GM23338 (cell line): Measurements from ENCODE around the gene PKNOX2. TPM values are rescaled to one million over a fixed set of nuclear protein-coding genes. Genes with fewer than 3 reads are reported as not detected.

ENCODE experiments used
- ATAC-seq: fragments of 200-7000 bp; cut with Tn5 transposase; 3 replicates; pipeline ENCODE4 v1.9.1; 2020
- DNase-seq: peaks from one replicate; pipeline ENCODE4 v3.0.0-alpha.2; 2015; ENCODE audit warnings: low spot score
- H2AFZ ChIP-seq: fragments of 200-600 bp; sonication (generic); 2 replicates; pipeline ENCODE4 v1.8.0; 2016; ENCODE audit warnings: antibody characterized with exemption, mild to moderate bottlenecking, moderate library complexity
- H3F3A ChIP-seq: fragments of 200-600 bp; sonication (generic); replicated peaks from 2 replicates; pipeline ENCODE4 v1.8.0; 2017; ENCODE audit warnings: antibody characterized with exemption, mixed run types, low read depth
- H3K27ac ChIP-seq: fragments of 200-600 bp; sonication (generic); 2 replicates; pipeline ENCODE4 v1.6.1; 2016; ENCODE audit warnings: low read depth
- H3K27me3 ChIP-seq: fragments of 200-600 bp; sonication (generic); 2 replicates; pipeline ENCODE4 v1.8.0; 2016; ENCODE audit warnings: mild to moderate bottlenecking, mixed run types, moderate library complexity; ENCODE audit not compliant: insufficient read depth
- H3K36me3 ChIP-seq: fragments of 200-600 bp; sonication (generic); 2 replicates; pipeline ENCODE4 v1.8.0; 2016; ENCODE audit warnings: mild to moderate bottlenecking; ENCODE audit not compliant: insufficient read depth
- H3K4me1 ChIP-seq: fragments of 200-600 bp; sonication (generic); 2 replicates; pipeline ENCODE4 v1.8.0; 2016; ENCODE audit warnings: mild to moderate bottlenecking, moderate library complexity; ENCODE audit not compliant: insufficient read depth
- H3K4me2 ChIP-seq: fragments of 200-600 bp; sonication (generic); 2 replicates; pipeline ENCODE4 v1.7.1; 2017; ENCODE audit warnings: mixed run types
- H3K4me3 ChIP-seq: fragments of 200-600 bp; sonication (generic); 2 replicates; pipeline ENCODE4 v1.6.1; 2016; ENCODE audit warnings: mixed run types
- H3K79me2 ChIP-seq: fragments of 200-600 bp; sonication (generic); replicated peaks from 2 replicates; pipeline ENCODE4 v1.8.0; 2017; ENCODE audit warnings: mild to moderate bottlenecking; ENCODE audit not compliant: insufficient read depth
- H3K9me2 ChIP-seq: fragments of 200-600 bp; sonication (generic); 2 replicates; pipeline ENCODE4 v1.8.0; 2017; ENCODE audit not compliant: insufficient read depth
- H4K20me1 ChIP-seq: fragments of 200-600 bp; sonication (generic); replicated peaks from 2 replicates; pipeline ENCODE4 v1.8.0; 2017; ENCODE audit warnings: mild to moderate bottlenecking; ENCODE audit not compliant: insufficient read depth
- H3K27ac Mint-ChIP-seq: 2 replicates; pipeline ENCODE4 v1.8.0; 2020; ENCODE audit warnings: inconsistent platforms, mild to moderate bottlenecking, moderate library complexity, mixed read lengths
- H3K27me3 Mint-ChIP-seq: 3 replicates; pipeline ENCODE4 v1.8.0; 2022; ENCODE audit warnings: low read depth, mild to moderate bottlenecking, moderate library complexity, mixed read lengths, inconsistent platforms; ENCODE audit not compliant: insufficient read depth, poor library complexity
- H3K36me3 Mint-ChIP-seq: 3 replicates; pipeline ENCODE4 v1.8.0; 2021; ENCODE audit warnings: low read depth, mild to moderate bottlenecking, inconsistent platforms, moderate library complexity, mixed read lengths
- H3K4me1 Mint-ChIP-seq: 3 replicates; pipeline ENCODE4 v1.8.0; 2020; ENCODE audit warnings: mild to moderate bottlenecking, inconsistent platforms, mixed read lengths
- H3K4me3 Mint-ChIP-seq: 3 replicates; pipeline ENCODE4 v1.8.0; 2021; ENCODE audit warnings: moderate library complexity, mild to moderate bottlenecking, inconsistent platforms, mixed read lengths
- H3K9me3 Mint-ChIP-seq: 3 replicates; pipeline ENCODE4 v1.8.0; 2020; ENCODE audit warnings: moderate library complexity, mild to moderate bottlenecking, inconsistent platforms, mixed read lengths
- CREB1 ChIP-seq: fragments of 250-450 bp; sonication (Bioruptor Pico); IDR thresholded peaks from 2 replicates; pipeline ENCODE4 v1.5.0; 2020; ENCODE audit warnings: low read depth, mild to moderate bottlenecking, moderate library complexity
- EZH2 ChIP-seq: fragments of 200-600 bp; sonication (generic); IDR thresholded peaks from one replicate; pipeline ENCODE4 v1.8.0; 2017; ENCODE audit warnings: antibody characterized with exemption, mild to moderate bottlenecking, low read depth; ENCODE audit not compliant: unreplicated experiment
- EZH2phosphoT487 ChIP-seq: fragments of 200-600 bp; sonication (generic); IDR thresholded peaks from one replicate; pipeline ENCODE4 v1.8.1; 2018; ENCODE audit warnings: antibody characterized with exemption; ENCODE audit not compliant: unreplicated experiment
- JUNB ChIP-seq: IDR thresholded peaks from one replicate; pipeline ENCODE4 v1.6.1; 2016; ENCODE audit warnings: antibody characterized with exemption; ENCODE audit not compliant: unreplicated experiment
- POLR2AphosphoS5 ChIP-seq: IDR thresholded peaks from 2 replicates; pipeline ENCODE4 v1.6.1; 2016; ENCODE audit warnings: antibody characterized with exemption, low read depth
- ZNF331 ChIP-seq: fragments of 250-450 bp; sonication (Bioruptor Pico); IDR thresholded peaks from 2 replicates; pipeline ENCODE4 v1.5.0; 2020; ENCODE audit warnings: low read depth, mild to moderate bottlenecking, moderate library complexity
- polyA plus RNA-seq: library from polyadenylated mRNA; unstranded; fragments of >200 nt; fragmentation: Nextera tagmentation; extraction: Ambion mirVana; gene quantifications from 2 replicates; pipeline ENCODE4 v1.2.1, GENCODE V29; 2016
- total RNA-seq: library from RNA; depleted of rRNA; stranded (reverse); fragments of >200 nt; shearing (Covaris generic); gene quantifications from 2 replicates; pipeline ENCODE4 v1.2.3, GENCODE V29; 2014
- TF ChIP-seq, protein P1 (sequence below): fragments of 250-450 bp; sonication (Bioruptor Pico); IDR thresholded peaks from 2 replicates; pipeline ENCODE4 v1.5.0; 2020; ENCODE audit warnings: mild to moderate bottlenecking, moderate library complexity
- TF ChIP-seq, protein P2 (sequence below), 2 experiments: fragments of 200-600 bp in 1 of 2; sonication (generic) in 1 of 2; conservative IDR thresholded peaks; 2 replicates each; pipeline versions ENCODE4 v1.5.1 to v1.6.1; 2016 to 2017; ENCODE audit warnings: antibody characterized with exemption in 2 of 2, low read depth in 2 of 2, mild to moderate bottlenecking in 2 of 2, moderate library complexity in 1 of 2

The PKNOX2 gene
- total and polyA plus RNA-seq, 2 experiments from 2014 or later, result 0.42 to 0.83 TPM

DNA sequence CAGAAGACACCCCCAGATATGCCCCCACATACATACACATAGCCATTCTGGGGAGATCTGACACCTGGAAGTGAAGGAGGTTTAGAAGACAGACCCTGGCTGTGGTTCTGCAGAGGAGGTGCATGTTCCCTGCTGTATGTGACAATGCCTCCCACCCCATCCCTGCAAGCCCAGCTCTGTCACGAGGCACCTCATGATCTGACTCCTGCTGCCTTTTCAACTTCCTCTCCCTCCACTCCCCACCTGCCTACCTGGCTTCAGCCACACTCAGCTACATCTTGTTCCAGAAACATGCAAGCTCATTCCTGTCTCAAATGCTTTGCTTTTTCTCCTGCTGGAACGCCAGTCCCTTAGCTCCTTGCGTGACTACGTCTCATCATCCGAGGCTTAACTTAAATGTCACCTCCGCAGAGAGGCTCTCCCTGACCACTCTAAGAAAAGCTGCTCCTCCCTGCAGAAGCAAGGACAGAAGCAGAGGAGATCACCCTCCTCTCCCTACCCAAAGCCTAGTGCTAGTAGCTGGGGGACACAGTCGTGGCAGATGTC, 217.0 kb downstream of the PKNOX2 start (continued):
- TF ChIP-seq, protein P1, sequence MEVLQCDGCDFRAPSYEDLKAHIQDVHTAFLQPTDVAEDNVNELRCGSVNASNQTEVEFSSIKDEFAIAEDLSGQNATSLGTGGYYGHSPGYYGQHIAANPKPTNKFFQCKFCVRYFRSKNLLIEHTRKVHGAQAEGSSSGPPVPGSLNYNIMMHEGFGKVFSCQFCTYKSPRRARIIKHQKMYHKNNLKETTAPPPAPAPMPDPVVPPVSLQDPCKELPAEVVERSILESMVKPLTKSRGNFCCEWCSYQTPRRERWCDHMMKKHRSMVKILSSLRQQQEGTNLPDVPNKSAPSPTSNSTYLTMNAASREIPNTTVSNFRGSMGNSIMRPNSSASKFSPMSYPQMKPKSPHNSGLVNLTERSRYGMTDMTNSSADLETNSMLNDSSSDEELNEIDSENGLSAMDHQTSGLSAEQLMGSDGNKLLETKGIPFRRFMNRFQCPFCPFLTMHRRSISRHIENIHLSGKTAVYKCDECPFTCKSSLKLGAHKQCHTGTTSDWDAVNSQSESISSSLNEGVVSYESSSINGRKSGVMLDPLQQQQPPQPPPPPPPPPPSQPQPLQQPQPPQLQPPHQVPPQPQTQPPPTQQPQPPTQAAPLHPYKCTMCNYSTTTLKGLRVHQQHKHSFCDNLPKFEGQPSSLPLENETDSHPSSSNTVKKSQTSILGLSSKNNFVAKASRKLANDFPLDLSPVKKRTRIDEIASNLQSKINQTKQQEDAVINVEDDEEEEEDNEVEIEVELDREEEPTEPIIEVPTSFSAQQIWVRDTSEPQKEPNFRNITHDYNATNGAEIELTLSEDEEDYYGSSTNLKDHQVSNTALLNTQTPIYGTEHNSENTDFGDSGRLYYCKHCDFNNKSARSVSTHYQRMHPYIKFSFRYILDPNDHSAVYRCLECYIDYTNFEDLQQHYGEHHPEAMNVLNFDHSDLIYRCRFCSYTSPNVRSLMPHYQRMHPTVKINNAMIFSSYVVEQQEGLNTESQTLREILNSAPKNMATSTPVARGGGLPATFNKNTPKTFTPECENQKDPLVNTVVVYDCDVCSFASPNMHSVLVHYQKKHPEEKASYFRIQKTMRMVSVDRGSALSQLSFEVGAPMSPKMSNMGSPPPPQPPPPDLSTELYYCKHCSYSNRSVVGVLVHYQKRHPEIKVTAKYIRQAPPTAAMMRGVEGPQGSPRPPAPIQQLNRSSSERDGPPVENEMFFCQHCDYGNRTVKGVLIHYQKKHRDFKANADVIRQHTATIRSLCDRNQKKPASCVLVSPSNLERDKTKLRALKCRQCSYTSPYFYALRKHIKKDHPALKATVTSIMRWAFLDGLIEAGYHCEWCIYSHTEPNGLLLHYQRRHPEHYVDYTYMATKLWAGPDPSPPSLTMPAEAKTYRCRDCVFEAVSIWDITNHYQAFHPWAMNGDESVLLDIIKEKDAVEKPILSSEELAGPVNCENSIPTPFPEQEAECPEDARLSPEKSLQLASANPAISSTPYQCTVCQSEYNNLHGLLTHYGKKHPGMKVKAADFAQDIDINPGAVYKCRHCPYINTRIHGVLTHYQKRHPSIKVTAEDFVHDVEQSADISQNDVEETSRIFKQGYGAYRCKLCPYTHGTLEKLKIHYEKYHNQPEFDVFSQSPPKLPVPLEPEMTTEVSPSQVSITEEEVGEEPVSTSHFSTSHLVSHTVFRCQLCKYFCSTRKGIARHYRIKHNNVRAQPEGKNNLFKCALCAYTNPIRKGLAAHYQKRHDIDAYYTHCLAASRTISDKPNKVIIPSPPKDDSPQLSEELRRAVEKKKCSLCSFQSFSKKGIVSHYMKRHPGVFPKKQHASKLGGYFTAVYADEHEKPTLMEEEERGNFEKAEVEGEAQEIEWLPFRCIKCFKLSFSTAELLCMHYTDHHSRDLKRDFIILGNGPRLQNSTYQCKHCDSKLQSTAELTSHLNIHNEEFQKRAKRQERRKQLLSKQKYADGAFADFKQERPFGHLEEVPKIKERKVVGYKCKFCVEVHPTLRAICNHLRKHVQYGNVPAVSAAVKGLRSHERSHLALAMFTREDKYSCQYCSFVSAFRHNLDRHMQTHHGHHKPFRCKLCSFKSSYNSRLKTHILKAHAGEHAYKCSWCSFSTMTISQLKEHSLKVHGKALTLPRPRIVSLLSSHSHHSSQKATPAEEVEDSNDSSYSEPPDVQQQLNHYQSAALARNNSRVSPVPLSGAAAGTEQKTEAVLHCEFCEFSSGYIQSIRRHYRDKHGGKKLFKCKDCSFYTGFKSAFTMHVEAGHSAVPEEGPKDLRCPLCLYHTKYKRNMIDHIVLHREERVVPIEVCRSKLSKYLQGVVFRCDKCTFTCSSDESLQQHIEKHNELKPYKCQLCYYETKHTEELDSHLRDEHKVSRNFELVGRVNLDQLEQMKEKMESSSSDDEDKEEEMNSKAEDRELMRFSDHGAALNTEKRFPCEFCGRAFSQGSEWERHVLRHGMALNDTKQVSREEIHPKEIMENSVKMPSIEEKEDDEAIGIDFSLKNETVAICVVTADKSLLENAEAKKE (CRISPR knock-in tag), result no peak
- no peak for TF ChIP-seq EZH2phosphoT487
- TF ChIP-seq, protein P2, sequence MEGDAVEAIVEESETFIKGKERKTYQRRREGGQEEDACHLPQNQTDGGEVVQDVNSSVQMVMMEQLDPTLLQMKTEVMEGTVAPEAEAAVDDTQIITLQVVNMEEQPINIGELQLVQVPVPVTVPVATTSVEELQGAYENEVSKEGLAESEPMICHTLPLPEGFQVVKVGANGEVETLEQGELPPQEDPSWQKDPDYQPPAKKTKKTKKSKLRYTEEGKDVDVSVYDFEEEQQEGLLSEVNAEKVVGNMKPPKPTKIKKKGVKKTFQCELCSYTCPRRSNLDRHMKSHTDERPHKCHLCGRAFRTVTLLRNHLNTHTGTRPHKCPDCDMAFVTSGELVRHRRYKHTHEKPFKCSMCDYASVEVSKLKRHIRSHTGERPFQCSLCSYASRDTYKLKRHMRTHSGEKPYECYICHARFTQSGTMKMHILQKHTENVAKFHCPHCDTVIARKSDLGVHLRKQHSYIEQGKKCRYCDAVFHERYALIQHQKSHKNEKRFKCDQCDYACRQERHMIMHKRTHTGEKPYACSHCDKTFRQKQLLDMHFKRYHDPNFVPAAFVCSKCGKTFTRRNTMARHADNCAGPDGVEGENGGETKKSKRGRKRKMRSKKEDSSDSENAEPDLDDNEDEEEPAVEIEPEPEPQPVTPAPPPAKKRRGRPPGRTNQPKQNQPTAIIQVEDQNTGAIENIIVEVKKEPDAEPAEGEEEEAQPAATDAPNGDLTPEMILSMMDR (conservative IDR thresholded peaks at IDR 0.05; ENCODE audit: low read depth in 2 of 2), result no peak
- TF ChIP-seq CREB1 (CRISPR knock-in tag), result no peak
- TF ChIP-seq ZNF331, result no peak
- no peak for TF ChIP-seq EZH2
- no peak for TF ChIP-seq POLR2AphosphoS5
- TF ChIP-seq JUNB, result no peak

DNA sequence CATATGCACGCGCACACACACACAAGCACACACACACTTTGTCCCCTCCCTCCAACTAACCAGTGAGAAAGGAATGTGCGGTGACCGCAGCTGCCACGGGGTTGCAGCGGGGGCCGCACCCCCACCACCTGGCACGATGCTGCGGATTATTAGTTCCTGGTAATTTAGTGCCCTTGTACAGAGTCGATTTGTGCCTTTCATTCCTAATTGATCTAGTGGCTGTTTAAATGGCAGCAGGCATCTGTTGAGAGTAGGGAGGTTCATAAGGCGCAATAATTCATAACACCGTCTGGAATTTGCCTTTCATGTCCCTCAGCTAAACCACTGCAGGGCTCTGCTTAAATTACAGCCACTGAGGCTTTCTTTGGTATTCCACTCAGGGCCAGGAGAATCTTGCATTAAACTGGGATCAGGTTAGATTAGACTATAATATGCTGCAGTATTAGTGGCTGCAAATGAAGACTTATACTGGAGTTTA, 217.8 kb downstream of the PKNOX2 start:
- DNase-seq (no peak), ATAC-seq (no peak)
- Mint-ChIP-seq H3K4me3 (no peak overlapping the region), H3K9me3 (no peaks in the 10 kb centered on the region), H3K36me3 (no peaks in the 10 kb centered on the region), H3K27me3 (peaks cover 7% of the 10 kb centered on the region), H3K27ac (no peak overlapping the region), H3K4me1 (peaks cover 39% of the 10 kb centered on the region)
- Histone ChIP-seq H3K9me2 (peaks cover 14% of the 10 kb centered on the region; the same call in 1 of the 2 replicates), H4K20me1 (no peaks in the 10 kb centered on the region), H3K4me1 (no peaks in the 10 kb centered on the region), H3K27me3 (no peaks in the 10 kb centered on the region), H3K4me3 (no peak overlapping the region), H3K27ac (no peak overlapping the region), H3K4me2 (no peak overlapping the region), H3F3A (no peaks in the 10 kb centered on the region), H2AFZ (peak overlapping the region; percentile 87; the same call in 1 of the 2 replicates), H3K36me3 (no peaks in the 10 kb centered on the region), H3K79me2 (no peaks in the 10 kb centered on the region)
- no peak for TF ChIP-seq POLR2AphosphoS5
